SK-MEL-5 (cell line): Measurements from ENCODE around the gene CD7. TPM values are rescaled to one million over a fixed set of nuclear protein-coding genes. Genes with fewer than 3 reads are reported as not detected.
A peak's percentile ranks its signal among the peaks of the same experiment; 100 is the strongest.

ENCODE experiments used
- DNase-seq: peaks from one replicate; pipeline ENCODE4 v3.0.0-alpha.2; 2016; ENCODE audit warnings: low read depth, low spot score
- in situ Hi-C: cut with HindIII; loops from 2 replicates; pipeline ENCODE4 v1.10.0; 2016; ENCODE audit warnings: low sequenced_read_pairs, high pct_unique_total_duplicates, low pct_unique_long_range_greater_than_20kb
- total RNA-seq: library from RNA; depleted of rRNA; stranded (reverse); fragments of >200 nt; shearing (Covaris generic); gene quantifications from 2 replicates; pipeline ENCODE4 v1.2.3, GENCODE V29; 2014

The CD7 gene
- total RNA-seq, 1 experiment from 2014 or later = not detected

DNA sequence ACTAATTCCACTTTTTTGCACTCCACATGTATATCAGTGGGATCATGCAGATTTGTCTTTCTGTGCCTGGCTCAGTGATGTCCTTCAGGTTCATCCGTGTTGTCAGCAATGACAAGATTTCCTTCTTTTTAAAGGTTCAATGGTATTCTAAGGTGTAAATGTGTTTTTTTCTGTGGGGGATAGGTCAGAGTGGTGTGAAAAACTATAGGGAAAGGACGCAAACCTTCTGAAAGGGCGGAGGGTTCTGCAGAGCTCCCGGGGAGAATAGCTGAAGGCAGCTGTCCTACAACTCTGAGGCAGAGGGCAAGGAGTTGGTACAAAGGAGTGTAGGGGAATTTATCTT, 22.0 kb downstream of the CD7 start:
- no peak for DNase-seq
- in situ Hi-C loops = no loop called here

DNA sequence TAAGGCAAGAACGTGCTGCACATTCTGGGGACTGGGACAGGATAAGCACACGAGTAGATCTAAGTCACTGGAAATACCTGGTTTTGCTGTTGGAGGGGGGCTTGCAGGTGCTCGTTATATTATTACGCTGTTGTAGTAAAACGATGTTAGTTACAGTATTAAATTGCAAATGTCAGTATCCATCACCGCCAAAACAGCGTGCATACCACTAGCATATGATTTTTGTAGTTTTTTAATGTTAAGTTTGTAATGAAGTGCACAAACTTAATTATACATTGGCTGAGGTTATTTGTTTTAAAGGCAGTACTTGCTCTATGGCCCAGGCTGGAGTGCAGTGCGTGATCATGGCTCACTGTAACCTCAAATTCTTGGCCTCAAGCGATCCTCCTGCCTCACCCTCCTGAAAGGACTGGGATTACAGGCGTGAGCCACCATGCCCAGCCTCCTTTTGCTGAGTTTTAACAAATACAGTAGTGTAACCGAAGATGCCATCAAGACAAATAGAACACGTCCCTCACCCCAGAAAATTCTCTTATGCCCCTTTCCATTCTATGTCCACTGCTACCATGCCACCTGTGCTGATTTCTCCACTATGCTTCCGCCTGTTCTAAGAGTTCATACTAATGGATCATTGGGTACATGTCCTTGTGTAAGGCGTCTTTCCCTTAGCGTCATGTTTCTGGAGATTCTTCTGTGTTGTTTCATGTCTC, 23.2 kb downstream of the CD7 start:
- no peak for DNase-seq
- in situ Hi-C loops = no loop called here

DNA sequence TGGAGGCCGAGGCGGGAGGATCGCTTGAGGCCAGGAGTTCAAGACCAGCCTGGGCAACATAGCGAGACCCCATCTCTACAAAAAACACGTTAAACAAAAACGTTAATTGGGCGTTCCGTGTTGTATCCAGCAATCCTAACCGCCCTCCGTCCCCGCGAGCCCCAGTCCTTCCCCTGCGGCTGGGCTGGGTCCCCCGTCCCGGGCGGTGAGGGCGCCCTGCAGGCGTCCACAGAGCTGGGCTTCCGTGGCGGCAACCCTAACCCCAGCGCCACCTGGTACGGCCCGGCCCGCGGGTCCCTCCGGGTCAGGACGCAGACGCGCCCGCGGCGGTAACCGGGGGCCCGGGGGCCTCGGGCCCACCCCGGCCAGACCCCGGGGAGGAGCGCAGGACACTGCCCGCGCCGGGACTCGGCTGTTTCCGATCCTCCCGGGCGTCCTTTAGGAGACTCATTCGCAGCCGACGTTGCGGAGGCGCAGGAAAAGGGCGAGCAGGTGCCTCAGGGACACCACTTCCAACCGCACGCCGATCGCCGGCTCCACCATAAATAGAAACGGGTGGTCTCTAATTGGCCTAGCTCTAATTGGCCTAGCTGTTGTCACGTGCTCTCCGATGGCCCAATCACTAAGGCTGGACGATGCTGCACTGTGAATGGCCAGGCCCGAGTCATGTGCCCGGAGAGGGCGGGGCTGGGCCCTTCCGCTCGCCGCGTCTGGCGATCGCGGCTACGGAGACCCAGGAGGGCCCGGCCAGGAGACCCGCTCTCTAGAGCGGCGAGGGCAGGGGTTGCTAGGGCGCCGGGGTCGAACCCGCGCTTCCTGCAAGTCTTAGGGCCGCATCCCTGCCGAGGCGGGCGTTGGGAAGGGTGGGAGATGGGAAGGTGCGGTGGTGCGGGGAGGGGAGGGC, 24.9 kb downstream of the CD7 start:
- DNase-seq = peak; percentile 98
- in situ Hi-C loops = no loop called here

DNA sequence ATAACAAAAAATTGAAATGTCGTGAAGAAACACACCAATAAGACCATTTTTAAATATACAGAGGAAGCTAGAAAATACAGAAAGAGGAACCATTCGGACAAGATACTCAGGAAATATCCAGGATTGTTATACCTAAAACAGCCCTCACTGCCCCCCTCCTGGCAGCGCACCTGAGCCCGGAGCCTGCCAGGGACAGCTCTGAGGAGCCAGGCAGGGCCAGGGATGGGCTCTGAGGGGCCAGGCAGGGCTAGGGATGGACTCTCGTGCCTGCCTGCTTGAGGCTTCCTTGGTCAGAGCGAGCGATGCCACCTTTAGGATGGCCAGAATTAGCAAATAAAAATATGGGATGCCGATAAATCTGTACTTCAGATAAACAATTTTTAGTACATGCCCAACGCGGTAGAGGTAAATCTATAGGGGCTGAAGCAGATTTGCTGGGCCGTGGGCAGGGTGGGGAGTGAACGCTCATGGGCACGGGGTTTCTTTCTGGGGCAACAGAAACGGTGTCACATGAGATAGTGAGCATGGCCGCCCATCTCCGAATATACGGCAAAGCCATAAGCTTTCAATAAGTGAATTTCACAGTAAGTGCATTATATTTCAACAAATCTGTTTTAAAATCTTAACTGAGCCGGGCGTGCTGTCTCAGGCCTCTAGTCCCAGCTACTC, 25.7 kb downstream of the CD7 start:
- DNase-seq = no peak
- in situ Hi-C loops = no loop called here

DNA sequence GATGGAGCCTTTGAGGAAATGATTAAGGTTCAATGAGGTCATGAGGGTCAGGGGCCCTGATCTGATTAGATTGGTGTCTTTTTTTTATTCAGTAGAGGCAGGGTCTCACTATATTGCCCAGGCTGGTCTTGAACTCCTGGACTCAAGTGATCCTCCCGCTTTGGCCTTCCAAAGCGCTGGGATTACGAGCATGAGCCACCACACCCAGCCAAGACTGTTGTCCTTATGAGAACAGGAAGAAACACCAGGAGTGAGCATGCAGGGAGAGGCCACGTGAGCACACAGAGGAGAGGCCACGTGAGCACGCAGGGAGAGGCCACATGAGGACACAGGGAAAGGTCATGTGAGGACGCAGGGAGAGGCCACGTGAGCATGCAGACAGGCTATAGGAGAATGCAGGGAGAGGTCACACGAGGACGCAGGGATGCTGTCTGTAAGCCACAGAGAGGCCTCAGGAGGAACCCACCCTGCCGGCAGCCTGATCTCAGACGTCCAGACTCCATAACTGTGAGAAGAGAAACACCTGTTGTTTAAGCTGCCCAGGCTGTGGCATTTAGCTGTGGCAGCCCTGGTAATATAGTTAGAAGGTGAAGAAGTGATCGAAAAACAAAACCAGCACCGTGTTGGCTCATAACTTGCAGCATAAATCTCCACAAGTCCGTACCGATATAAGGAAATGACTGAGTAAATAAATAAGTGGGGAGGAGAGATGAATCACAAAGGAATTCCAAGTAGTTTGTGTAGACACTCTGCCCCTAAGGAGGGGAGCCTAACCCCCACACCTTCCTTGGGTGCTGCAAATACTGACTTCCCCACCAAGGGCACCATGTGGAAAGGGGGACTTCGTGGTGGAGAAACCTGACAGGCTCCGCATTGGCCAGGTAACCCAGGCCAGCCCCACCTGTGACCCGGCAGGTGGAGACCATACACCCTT, 29.3 kb downstream of the CD7 start:
- in situ Hi-C loops = no loop called here
- peak; percentile 70 for DNase-seq

DNA sequence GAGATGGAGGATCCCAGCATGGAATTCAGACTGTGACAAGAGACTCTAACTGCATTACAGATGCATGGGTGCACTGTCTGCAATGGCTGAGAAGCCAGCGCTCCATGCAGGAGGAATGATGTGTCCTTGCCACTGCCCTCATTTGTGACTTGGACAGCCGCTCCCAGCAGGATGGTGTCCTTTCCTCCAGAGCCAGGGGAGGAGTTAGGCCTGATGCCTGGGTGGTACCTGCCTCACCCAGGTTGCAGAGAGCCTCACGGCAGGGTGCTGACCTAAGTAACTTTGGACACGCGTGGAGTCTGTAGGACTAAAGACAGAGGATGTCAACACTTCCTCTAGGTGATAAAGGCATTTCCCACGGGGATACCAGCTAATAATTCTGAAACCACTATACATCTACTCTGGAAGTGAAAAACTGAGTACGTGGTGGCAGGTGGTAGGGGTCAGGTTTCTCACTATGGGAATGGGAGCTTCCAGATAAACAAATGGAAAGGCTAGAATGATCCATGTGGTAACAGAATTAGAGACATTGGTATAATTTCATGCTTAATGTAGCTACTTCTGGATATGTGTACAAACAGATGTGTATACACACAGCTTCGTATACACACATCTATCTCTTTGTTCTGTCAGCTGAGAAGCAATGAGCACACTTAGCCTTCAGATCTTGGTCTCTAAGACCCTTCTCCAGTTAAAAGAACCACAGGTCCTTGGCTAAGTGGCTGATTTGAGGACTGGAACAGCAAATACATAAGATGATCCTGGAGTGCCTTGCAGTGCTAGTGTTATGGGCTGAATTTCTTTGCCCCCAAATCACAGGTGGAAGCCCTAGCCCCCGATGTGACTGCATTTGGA, 30.2 kb downstream of the CD7 start:
- in situ Hi-C loops = no loop called here
- DNase-seq = no peak

DNA sequence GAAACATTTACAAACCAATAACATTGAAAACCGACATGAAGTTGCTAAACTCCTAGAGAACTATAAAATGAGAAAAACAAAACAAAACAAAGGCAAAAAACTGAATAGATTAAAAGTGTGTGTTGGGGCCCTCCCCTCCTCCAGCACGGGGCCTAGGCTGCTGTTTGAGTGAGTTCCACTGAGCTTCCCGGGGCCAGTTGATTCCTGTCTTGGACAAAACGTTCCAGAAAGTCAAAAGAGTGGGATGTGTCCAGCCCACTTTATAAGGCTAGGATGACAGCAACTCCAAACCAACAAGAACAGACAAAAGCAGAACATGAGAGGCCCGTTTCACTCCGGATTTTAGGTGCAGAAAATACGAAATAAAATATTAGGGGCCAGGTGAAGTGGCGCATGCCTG, 32.3 kb downstream of the CD7 start:
- in situ Hi-C loops = no loop called here
- no peak for DNase-seq

DNA sequence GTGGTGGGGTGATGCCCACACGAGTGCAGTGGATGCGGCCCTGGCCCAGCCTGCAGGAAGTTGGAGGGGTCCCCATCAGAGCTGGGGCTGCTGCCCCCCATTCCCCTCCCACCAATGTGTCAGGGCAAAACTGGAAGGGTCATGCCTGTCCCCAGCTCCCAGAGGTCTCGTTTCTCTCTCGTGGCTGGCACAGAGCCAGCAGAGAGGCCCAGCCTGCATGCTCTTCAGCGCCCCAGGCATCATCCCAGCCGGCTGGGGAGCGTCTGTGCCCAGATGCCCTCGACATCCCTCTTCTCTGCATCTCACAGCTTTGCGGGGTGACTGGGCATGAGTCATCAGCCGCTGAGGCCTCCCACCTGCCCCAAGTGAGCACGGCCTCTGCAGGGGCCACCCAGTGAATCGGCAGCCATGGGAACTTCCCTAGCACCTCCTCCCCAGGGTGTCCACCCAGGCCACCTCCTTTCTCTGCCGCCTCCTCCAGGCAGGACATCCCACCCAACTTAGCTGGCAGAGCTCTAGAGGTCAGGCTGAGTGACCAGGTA, 34.1 kb downstream of the CD7 start:
- DNase-seq = no peak
- in situ Hi-C loops = no loop called here

DNA sequence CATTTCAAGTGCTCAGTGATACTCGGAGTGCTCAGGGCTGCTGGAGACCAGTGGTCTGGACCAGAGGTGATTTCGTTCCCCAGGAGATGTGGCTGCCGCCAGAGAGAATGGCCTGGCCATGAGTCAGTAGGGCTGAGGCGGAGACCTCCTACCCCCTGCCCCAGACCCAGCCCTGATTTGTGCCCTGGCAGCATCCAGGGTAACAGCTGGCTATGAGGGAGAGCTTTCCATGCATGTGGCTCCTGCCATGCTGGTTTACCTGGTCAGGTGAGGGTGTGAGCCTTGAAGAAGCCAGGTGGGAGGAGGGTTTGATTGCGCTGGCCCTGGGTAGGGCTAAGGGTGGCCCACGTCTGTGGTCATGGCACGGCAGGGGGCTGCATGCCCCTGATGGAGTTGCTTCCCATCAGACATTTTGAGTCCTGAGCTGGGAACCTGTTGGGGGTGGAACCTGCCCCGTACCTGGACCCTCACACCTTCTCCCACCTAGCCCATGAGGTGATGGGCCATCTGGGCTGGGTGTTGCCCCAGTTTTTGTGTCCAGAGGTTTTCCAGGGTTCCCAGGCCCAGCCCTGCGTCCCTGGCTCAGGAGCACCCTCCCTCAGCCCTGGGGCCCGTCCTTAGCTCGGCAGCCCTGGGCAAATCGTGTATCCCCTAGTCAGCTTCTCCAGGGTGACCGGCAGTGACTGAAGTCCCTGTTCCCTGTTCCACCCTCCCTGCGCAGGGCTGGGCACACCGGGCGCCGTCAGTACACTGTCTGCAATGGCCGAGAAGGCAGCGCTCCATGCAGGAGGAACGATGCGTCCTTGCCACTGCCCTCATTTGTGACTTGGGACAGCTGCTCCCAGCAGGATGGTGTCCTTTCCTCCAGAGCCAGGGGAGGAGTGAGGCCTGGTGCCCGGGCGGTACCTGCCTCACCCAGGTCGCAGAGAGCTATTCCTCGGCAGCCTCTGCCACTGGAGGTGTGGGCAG, 34.9 kb downstream of the CD7 start:
- in situ Hi-C loops = no loop called here
- DNase-seq = no peak

DNA sequence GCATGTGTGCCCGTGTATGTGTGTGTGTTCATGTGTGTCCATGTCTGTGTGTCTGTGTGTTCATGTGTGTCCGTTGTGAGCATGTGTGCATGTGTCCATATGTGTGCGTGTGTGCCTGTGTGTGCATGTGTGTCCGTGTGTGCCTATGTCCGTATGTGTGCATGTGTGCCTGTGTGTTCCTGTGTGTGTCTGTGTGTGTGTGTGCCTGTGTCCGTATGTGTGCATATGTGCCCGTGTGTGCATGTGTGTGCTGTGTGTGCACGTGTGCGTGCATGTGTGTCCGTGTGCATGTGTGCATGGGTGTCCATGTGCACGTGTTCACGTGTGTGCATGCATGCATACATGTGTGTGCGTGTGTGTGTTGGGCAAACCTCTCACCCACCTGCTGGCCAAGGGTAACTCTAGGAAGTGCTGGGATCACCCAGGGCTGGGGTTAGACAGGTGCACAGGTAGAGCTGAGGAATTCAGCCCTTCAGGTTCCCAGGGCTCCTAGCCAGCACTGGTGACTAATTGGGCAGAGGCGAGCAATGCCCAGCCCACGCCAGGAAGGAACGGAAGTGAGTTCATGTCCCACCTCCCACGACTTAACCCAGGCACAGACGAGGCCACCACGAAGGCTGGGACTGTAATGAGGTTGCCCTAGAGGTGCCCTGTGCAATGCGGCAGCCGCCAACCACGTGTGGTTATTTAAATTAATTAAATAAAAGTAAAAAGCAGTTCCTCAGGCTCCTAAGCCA, 35.7 kb downstream of the CD7 start:
- in situ Hi-C loops = no loop called here
- no peak for DNase-seq

DNA sequence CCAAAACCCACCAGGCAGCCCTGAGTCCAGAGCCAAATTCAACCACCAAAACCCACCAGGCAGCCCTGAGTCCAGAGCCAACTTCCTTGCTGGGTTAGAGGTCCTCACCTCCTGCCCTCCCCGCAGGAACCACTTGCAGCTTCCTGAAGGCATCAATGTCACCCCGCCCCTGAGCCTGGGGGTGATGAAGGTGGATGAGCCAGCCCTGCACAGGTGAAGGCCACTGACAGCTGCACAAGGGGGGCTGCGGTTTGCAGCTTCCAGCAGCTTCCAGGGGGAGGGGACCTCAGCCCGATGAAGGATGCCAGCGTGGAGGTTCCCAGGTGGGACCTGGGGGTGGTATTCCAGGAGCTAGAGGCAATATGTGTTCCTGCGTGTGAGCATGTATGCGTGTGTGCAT, 36.3 kb downstream of the CD7 start:
- no peak for DNase-seq
- in situ Hi-C loops = no loop called here

DNA sequence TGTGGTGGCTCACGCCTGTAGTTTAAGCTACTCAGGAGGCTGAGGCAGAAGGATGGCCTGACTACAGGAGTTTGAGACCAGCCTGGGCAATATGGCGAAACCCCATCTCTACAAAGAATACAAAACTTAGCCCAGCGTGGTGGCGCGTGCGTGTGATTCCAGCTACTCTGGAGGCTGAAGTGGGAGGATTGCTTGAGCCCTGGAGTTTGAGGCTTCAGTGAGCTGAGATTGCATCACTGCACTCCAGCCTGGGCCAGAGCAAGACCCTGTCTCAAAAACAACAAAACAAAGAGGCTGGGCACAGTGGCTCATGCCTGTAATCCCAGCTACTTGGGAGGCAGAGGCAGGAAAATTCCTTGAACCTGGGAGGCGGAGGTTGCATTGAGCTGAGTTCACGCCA, 36.9 kb downstream of the CD7 start:
- in situ Hi-C loops = no loop called here
- DNase-seq = no peak

DNA sequence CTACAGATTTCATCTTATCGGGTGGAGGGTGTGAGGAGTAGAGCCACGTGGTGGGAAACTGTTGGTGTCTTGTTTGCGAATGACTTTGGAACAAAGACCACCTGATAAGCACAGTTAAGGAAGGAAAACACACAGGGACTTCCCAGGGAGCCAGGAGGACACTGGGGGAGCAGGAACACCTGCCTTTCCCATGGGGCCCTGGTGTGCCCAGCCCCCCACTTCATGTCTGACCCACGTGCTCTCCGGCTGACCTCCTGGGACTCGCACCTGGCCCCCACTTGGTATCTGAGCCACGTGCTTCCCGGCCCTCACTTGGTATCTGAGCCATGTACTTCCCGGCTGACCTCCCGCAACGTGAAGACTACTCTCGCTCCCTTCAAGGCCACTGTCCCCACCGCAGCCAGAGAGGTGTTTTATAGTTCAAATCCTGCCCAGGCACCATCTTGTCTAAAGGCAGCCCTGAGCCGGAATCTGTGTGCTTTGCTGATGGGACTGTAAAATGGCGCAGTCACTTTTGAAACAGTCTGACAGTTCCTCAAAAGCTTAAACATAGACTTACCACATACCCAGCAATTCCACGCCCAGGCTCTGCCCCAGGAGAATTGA, 38.5 kb downstream of the CD7 start:
- no peak for DNase-seq
- in situ Hi-C loops = no loop called here

DNA sequence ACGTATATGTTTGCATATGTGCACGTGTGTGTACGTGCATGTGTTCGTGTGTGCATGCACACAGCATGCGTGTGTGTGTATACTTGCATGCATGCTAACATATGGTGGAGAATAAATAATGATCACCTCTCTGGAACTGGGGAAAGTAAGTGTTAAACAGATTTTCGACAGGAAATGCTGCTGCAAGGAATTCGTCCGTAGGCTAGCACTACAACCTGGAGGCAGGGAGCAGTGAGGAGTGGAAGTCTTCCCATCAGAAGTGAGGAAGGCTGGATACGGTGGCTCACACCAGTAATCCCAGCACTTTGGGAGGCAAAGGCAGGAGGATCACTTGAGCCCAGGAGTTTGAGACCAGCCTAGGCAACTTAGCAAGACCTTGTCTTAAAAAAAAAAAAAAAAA, 39.1 kb downstream of the CD7 start:
- in situ Hi-C loops = no loop called here
- DNase-seq = no peak

DNA sequence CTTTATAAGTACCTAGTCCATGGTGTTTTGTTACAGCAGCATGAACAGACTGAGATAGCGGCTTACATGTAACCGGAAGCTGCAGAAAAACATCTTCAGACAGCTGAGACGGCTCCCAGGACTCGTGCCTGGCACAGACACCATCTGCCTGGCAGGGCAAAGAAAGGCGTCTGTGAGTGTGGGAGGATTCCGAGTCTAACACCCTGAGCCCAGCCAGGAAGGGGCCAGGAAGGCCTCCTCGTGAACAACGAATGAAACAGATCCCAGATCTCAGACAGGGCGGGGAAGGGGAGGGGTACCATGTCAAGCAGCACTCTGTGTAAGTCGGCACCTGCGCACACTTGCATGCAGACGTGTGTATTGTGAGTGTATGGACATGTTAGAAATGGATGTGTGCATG, 39.6 kb downstream of the CD7 start:
- in situ Hi-C loops = no loop called here

More for the DNA sequence above, 39.6 kb downstream of the CD7 start:
- no peak for DNase-seq
